ENCODE data around the gene CHST5.

Gene CHST5

DNA sequence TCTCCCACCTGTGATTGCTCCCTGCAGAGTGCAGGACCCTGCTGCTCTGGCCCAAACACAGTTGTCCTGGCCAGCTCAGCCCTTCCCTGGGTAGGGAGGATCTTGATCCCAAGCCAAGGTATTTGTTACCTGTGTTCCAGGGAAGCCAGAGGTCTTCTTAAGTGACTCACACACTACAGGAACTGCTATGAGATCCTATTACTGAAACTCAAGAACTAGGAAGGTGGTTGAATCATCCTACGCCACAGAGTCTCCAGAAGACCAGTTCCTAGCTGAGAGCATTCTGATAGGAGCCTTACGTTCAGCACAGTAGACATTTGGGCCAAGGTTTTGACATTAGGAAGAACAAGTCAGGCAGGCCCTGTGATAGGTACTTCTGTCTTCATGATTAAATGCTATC is 52.7 kb downstream of the CHST5 start:
- Histone ChIP-seq H3K9me3 (no peaks in the 10 kb centered on the region), H3K36me3 (no peaks in the 10 kb centered on the region), H3K27me3 (no peaks in the 10 kb centered on the region), H3K4me3 (no peak overlapping the region), H3K27ac (no peak overlapping the region), H3K4me1 (no peaks in the 10 kb centered on the region)
- TF ChIP-seq, protein P1, sequence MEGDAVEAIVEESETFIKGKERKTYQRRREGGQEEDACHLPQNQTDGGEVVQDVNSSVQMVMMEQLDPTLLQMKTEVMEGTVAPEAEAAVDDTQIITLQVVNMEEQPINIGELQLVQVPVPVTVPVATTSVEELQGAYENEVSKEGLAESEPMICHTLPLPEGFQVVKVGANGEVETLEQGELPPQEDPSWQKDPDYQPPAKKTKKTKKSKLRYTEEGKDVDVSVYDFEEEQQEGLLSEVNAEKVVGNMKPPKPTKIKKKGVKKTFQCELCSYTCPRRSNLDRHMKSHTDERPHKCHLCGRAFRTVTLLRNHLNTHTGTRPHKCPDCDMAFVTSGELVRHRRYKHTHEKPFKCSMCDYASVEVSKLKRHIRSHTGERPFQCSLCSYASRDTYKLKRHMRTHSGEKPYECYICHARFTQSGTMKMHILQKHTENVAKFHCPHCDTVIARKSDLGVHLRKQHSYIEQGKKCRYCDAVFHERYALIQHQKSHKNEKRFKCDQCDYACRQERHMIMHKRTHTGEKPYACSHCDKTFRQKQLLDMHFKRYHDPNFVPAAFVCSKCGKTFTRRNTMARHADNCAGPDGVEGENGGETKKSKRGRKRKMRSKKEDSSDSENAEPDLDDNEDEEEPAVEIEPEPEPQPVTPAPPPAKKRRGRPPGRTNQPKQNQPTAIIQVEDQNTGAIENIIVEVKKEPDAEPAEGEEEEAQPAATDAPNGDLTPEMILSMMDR (IDR thresholded peaks at IDR 0.05), result no peak
- intact Hi-C loops (cut with DNase I; ENCODE audit: low total_unique reads), result no loop called here
- no peak for DNase-seq

DNA sequence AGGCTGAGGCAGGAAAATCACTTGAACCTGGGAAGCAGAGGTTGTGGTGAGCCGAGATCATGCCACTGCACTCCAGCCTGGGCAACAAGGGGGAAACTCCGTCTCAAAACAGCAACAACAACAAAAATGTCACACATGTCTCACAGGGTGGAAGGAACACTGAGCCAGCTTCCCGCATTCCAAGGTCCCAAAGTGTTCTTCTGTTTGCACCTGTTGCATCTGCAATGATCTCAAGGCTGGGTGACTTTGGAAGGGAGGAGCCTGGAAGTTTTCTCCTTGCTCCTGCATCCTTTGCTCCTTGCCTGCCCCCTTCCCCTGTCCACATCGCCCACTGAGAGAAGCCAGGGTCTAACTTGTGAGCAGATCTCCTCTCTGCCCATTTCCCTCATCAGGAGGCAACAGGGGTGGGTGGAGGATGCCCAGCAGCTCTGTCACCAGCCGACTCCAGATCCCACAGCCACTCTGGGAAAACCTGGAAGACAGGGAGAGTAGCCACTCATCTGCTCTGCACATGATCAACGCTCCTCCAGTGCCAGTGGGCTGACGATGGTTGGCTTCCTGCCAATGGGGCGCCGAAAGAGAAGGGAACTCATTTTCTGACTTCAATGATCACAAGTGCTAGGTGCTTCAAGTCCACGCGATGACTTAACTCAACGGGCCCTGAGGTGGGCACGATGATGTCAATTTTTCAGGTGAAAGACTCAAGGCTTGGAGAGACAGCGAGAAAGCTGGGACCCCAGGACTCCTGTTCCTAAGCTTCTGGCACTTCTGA is 53.3 kb downstream of the CHST5 start:
- TF ChIP-seq, protein P1 (IDR thresholded peaks at IDR 0.05), result no peak
- H3K4me3 ChIP-seq, result no peak overlapping the region
- no peak for DNase-seq
- H3K9me3 ChIP-seq, result no peaks in the 10 kb centered on the region
- H3K4me1 ChIP-seq, result no peaks in the 10 kb centered on the region
- no peaks in the 10 kb centered on the region for H3K36me3 ChIP-seq
- no peak overlapping the region for H3K27ac ChIP-seq
- intact Hi-C loops (cut with DNase I; ENCODE audit: low total_unique reads), result no loop called here
- H3K27me3 ChIP-seq, result no peaks in the 10 kb centered on the region

DNA sequence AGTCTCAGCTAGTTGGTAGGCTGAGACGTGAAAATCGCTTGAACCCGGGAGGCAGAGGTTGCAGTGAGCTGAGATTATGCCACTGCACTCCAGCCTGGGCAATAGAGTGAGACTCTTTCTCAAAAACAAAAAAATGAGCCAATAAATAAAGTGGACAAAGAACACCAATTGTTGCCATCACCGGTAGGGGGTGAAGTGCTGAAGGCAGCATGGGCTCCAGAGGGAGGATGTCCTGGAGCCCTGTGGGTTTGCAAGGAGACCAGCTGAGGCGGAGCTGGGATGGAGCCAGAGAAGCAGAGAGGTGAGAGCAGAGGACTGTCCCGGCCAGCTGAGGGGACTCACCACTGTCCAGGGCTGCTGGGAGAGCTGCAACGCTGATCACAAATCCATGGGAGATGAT is 54.4 kb downstream of the CHST5 start:
- Histone ChIP-seq H3K27me3 (no peaks in the 10 kb centered on the region), H3K36me3 (no peaks in the 10 kb centered on the region), H3K27ac (no peak overlapping the region), H3K4me1 (no peaks in the 10 kb centered on the region), H3K4me3 (no peak overlapping the region), H3K9me3 (no peaks in the 10 kb centered on the region)
- intact Hi-C loops (cut with DNase I; ENCODE audit: low total_unique reads), result no loop called here
- peak in 1 of 2 donors; percentile 51 for DNase-seq
- TF ChIP-seq, protein P1 (IDR thresholded peaks at IDR 0.05), result no peak

DNA sequence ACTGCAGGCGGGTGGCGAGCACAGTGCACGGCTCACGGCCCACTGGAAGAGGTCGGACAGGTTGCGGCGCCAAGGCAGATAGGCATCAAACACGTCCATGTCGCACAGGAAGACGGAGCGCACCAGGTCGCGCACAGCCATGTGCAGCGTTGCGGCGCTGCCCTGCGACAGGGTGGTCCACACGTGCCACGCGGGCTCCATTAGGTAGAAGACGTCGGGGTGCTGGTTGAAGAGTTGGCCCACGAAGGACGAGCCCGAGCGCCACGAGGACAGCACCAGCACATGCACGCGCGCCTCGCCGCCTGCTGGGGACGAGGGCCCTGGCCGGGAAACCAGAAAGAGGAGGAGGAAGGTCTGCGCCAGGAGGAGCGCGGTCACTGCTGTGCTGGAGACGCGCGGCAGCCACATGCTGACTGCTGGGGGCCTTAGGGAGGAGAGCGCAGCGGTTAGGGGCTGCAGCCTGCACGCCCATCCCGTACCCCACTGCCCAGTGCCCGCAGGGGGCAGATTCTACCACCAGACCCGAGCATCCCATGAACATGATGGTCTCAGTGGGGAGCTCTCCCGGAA is 56.4 kb downstream of the CHST5 start:
- H3K4me1 ChIP-seq, result no peaks in the 10 kb centered on the region
- DNase-seq, result no peak
- no peaks in the 10 kb centered on the region for H3K36me3 ChIP-seq
- H3K27ac ChIP-seq, result no peak overlapping the region
- intact Hi-C loops (cut with DNase I; ENCODE audit: low total_unique reads), result loop anchor here (5.0 kb wide), 1 partner anchor 283 kb away; no protein-coding TSS in a partner anchor
- TF ChIP-seq, protein P1 (IDR thresholded peaks at IDR 0.05), result no peak
- no peaks in the 10 kb centered on the region for H3K27me3 ChIP-seq
- H3K4me3 ChIP-seq, result no peak overlapping the region
- H3K9me3 ChIP-seq, result no peaks in the 10 kb centered on the region
